ENCODE results near the gene TNFSF4. TPM values are rescaled to one million over a fixed set of nuclear protein-coding genes. Genes with fewer than 3 reads are reported as not detected.

Gene TNFSF4
- polyA plus RNA-seq, 1 experiment: 5.9 TPM

- CTCF ChIA-PET: interaction anchor here (1.0 kb wide), 1 partner anchor 13 kb away, joined by 3 read pairs; no protein-coding TSS in a partner anchor
- TF ChIP-seq, protein P1, sequence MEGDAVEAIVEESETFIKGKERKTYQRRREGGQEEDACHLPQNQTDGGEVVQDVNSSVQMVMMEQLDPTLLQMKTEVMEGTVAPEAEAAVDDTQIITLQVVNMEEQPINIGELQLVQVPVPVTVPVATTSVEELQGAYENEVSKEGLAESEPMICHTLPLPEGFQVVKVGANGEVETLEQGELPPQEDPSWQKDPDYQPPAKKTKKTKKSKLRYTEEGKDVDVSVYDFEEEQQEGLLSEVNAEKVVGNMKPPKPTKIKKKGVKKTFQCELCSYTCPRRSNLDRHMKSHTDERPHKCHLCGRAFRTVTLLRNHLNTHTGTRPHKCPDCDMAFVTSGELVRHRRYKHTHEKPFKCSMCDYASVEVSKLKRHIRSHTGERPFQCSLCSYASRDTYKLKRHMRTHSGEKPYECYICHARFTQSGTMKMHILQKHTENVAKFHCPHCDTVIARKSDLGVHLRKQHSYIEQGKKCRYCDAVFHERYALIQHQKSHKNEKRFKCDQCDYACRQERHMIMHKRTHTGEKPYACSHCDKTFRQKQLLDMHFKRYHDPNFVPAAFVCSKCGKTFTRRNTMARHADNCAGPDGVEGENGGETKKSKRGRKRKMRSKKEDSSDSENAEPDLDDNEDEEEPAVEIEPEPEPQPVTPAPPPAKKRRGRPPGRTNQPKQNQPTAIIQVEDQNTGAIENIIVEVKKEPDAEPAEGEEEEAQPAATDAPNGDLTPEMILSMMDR (IDR thresholded peaks at IDR 0.05; ENCODE audit: insufficient read depth, low read depth, low read length): no peak
- no peak overlapping the region for H3K4me3 ChIP-seq (ENCODE audit: low read depth, low read length)
- H3K36me3 ChIP-seq (ENCODE audit: control insufficient read depth, insufficient read depth, low read length): no peaks in the 10 kb centered on the region
- H3K27me3 ChIP-seq (ENCODE audit: control insufficient read depth, insufficient read depth, low read length): no peaks in the 10 kb centered on the region
- no peak for DNase-seq (ENCODE audit: low read depth)
- POLR2A ChIA-PET: no interaction called here
Observed at GRCh38 chr1:173152598-173152997, 54.5 kb downstream of the TNFSF4 start.

DNA sequence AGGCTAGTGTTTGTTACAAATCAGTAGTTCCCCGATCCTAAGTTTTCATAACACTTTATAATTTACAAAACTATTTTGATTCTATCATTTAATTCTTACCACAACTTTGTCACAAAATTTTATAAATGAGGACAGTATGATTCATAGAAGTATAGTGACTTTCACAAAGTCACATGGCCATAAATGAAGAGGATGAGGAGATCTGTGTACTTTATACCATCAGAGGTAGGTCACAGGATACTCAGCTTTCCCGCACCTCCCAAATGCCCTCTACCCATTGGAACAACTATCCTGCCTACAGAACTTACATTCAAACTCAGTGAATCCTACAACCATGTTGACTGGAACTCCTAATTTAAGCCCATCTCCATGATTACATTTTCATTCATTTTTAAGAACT lies 56.3 kb downstream of the TNFSF4 start:
- no peak for DNase-seq (ENCODE audit: low read depth)
- H3K36me3 ChIP-seq (ENCODE audit: control insufficient read depth, insufficient read depth, low read length): no peaks in the 10 kb centered on the region
- no peaks in the 10 kb centered on the region for H3K27me3 ChIP-seq (ENCODE audit: control insufficient read depth, insufficient read depth, low read length)
- TF ChIP-seq, protein P1 (IDR thresholded peaks at IDR 0.05; ENCODE audit: insufficient read depth, low read depth, low read length): no peak
- POLR2A ChIA-PET: no interaction called here
- no peak overlapping the region for H3K4me3 ChIP-seq (ENCODE audit: low read depth, low read length)
- CTCF ChIA-PET: interaction anchor here (1.3 kb wide), 1 partner anchor 11 kb away, joined by 4 read pairs; no protein-coding TSS in a partner anchor

- TF ChIP-seq, protein P1 (IDR thresholded peaks at IDR 0.05; ENCODE audit: insufficient read depth, low read depth, low read length): no peak
- CTCF ChIA-PET: interaction anchor here (1.3 kb wide), 1 partner anchor 12 kb away, joined by 4 read pairs; no protein-coding TSS in a partner anchor
Observed at GRCh38 chr1:173149887-173150286, 57.2 kb downstream of the TNFSF4 start.

GRCh38 chr1:173148971-173149370 lies 58.2 kb downstream of the TNFSF4 start:
- DNase-seq (ENCODE audit: low read depth): no peak

More at GRCh38 chr1:173149887-173150286, 57.2 kb downstream of the TNFSF4 start:
- no peak overlapping the region for H3K4me3 ChIP-seq (ENCODE audit: low read depth, low read length)
- H3K36me3 ChIP-seq (ENCODE audit: control insufficient read depth, insufficient read depth, low read length): no peaks in the 10 kb centered on the region
- H3K27me3 ChIP-seq (ENCODE audit: control insufficient read depth, insufficient read depth, low read length): no peaks in the 10 kb centered on the region
- POLR2A ChIA-PET: no interaction called here
- no peak for DNase-seq (ENCODE audit: low read depth)

GRCh38 chr1:173148545-173148944 lies 58.6 kb downstream of the TNFSF4 start:
- ChIA-PET POLR2A (no interaction called here), CTCF (no interaction called here)
- DNase-seq (ENCODE audit: low read depth): no peak
- no peak overlapping the region for H3K4me3 ChIP-seq (ENCODE audit: low read depth, low read length)
- no peaks in the 10 kb centered on the region for H3K36me3 ChIP-seq (ENCODE audit: control insufficient read depth, insufficient read depth, low read length)
- TF ChIP-seq, protein P1 (IDR thresholded peaks at IDR 0.05; ENCODE audit: insufficient read depth, low read depth, low read length): no peak
- no peaks in the 10 kb centered on the region for H3K27me3 ChIP-seq (ENCODE audit: control insufficient read depth, insufficient read depth, low read length)

More at GRCh38 chr1:173148971-173149370, 58.2 kb downstream of the TNFSF4 start:
- H3K36me3 ChIP-seq (ENCODE audit: control insufficient read depth, insufficient read depth, low read length): no peaks in the 10 kb centered on the region
- POLR2A ChIA-PET: no interaction called here
- H3K4me3 ChIP-seq (ENCODE audit: low read depth, low read length): no peak overlapping the region
- CTCF ChIA-PET: interaction anchor here (0.6 kb wide), 1 partner anchor 33 kb away, joined by 3 read pairs; no protein-coding TSS in a partner anchor
- TF ChIP-seq, protein P1 (IDR thresholded peaks at IDR 0.05; ENCODE audit: insufficient read depth, low read depth, low read length): no peak
- no peaks in the 10 kb centered on the region for H3K27me3 ChIP-seq (ENCODE audit: control insufficient read depth, insufficient read depth, low read length)

Data from BJ (cell line).